GM21381 (cell line): ENCODE measurements around the gene CLEC18C.
"Not testable (repeated sequence)": the region's sequence is repeated elsewhere in the genome, so short reads cannot be mapped to it uniquely, and the experiment has no call there.

Experiments used
- ATAC-seq: cut with Tn5 transposase; IDR thresholded peaks from one replicate; pipeline ENCODE4 v1.9.1; 2021; ENCODE audit warnings: mild to moderate bottlenecking, moderate library complexity; ENCODE audit not compliant: unreplicated experiment

CLEC18C gene

DNA sequence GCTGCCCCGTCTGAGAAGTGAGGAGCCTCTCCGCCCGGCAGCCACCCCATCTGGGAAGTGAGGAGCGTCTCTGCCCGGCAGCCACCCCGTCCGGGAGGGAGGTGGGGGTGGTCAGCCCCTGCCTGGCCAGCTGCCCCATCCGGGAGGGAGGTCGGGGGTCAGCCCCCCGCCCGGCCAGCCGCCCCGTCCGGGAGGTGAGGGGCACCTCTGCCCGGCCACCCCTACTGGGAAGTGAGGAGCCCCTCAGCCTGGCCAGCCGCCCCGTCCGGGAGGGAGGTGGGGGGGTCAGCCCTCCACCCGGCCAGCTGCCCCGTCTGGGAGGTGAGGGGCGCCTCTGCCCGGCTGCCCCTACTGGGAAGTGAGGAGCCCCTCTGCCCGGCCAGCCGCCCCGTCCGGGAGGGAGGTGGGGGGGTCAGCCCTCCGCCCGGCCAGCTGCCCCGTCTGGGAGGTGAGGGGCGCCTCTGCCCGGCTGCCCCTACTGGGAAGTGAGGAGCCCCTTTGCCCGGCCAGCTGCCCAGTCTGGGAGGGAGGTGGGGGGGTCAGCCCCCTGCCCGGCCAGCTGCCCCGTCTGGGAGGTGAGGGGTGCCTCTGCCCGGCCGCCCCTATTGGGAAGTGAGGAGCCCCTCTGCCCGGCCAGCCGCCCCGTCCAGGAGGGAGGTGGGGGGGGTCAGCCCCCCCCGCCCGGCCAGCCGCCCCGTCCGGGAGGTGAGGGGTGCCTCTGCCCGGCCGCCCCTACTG is 31.2 kb downstream of the CLEC18C start:
- ATAC-seq = not testable (repeated sequence)

GRCh38 chr16:70206382-70206781 is 32.8 kb downstream of the CLEC18C start:
- ATAC-seq = not testable (repeated sequence)

- not testable (repeated sequence) for ATAC-seq
Measured at GRCh38 chr16:70218586-70218985, 45.0 kb downstream of the CLEC18C start.

GRCh38 chr16:70222574-70222973 is 49.0 kb downstream of the CLEC18C start:
- ATAC-seq = not testable (repeated sequence)

DNA sequence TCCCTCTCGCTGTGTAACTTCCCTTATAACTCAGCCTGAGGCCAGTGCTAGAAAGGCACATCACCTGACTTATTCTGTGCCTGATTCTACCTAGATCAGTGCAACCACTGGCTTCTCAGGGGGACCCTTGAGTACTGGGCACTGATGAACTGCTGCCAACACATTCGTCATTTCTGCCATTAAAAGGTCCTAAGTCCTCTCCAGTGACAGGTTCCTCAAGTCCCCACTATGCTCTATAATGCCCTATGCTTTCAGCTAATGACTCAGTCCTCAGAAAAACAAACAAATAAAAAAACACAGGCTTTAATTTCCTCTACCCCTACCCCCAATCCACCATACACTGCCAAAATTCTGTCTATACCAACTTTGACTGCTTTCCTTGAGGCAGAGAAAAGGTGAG is 49.6 kb downstream of the CLEC18C start:
- ATAC-seq = not testable (repeated sequence)

- not testable (repeated sequence) for ATAC-seq
Measured at GRCh38 chr16:70223971-70224513, 50.5 kb downstream of the CLEC18C start.

DNA sequence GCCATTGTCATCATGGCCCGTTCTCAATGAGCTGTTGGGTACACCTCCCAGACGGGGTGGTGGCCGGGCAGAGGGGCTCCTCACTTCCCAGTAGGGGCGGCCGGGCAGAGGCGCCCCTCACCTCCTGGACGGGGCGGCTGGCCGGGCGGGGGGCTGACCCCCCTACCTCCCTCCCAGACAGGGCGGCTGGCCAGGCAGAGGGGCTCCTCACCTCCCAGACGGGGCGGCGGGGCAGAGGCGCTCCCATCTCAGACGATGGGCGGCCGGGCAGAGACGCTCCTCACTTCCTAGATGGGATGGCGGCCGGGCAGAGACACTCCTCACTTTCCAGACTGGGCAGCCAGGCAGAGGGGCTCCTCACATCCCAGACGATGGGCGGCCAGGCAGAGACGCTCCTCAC is 51.1 kb downstream of the CLEC18C start:
- not testable (repeated sequence) for ATAC-seq

GRCh38 chr16:70225430-70225829 is 51.8 kb downstream of the CLEC18C start:
- not testable (repeated sequence) for ATAC-seq

DNA sequence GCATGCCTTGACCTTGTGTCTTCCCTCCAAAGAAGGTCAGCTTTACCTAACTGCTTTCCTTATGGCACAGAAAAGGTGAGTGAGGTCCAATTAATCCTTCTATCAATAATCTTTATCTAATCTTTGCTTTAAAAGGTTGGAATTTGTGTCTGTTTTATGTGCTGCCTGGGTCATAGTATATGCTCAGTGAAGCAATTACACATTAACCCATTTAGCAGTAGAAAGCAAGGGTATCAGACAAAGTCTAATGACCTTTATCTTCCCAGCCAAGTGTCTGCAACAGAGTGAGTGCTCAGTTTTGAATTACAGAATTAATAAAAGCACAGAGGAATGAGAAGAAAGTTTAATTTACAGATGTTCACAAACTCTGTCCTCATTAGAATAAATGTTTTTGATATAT is 52.4 kb downstream of the CLEC18C start:
- ATAC-seq = not testable (repeated sequence)

DNA sequence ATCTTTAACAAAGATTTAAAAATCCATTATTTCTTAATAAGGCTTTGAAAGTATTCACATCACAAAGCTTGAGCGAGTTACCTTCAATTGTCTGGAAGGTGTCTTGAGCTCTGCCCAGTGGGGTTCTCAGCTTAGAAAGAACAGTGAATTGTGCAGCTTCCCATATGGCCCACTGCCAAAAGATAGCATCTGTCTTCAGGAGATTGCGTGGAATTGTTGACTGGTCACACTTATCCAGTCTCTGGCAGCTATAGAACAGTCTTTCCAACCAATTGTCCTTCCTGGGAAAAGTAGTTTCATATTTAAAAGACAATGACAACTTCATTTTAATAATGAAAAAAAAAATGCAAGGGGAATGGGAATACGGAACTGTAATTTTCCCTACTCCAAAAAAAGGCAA is 58.2 kb downstream of the CLEC18C start:
- ATAC-seq = not testable (repeated sequence)
